HG03039 (cell line): ENCODE measurements around the gene DTD1.

Experiments used
- ATAC-seq: cut with Tn5 transposase; IDR thresholded peaks from one replicate; pipeline ENCODE4 v1.9.1; 2021; ENCODE audit warnings: mild to moderate bottlenecking, moderate library complexity; ENCODE audit not compliant: unreplicated experiment

DTD1 gene, protein sequence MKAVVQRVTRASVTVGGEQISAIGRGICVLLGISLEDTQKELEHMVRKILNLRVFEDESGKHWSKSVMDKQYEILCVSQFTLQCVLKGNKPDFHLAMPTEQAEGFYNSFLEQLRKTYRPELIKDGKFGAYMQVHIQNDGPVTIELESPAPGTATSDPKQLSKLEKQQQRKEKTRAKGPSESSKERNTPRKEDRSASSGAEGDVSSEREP

DNA sequence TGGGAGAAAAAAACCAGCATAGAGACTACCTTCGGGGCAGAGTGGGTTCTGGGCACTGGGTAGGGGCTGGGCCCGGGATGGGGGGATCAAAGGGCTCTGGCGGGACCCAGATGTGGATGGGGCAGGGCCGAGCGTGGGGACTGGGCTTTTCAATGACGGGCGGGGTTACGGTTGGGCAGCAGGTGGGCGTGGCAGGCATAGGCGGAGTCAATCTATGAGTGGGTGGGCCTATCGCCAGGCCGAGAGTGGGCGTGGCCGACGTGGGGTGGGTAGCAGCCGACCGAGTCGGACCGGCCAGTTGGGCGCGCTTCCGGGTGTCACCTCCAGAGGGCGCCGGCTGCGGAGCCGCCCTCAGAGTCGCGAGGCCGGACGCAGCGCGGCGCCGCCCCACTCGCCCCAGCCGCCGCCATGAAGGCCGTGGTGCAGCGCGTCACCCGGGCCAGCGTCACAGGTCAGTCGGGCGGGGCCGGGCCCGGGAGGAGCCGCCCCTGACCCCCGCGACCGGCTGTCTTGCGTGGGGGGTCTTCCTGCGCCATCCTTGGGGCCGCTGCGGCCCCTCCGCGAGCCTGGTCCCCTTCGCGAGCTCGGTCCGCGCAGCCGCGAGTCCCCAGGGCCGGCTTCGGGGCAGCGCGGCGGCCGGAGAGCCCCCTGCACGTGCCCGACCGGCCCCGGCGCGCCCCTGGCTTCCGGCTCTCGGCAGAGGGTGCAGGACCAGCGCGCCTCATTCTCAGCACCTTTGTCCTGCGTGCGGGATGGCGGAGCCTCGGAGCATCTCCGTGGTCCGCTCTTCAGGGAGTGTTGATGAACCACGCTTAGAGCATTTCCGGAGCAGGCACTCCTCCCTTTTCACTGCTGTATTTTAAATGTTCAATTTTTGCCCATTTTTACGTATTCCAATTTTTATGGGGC is at the start of gene DTD1:
Gene DTD1, plus strand, starts transcription at position 390 of the 909 bp plus-strand sequence. Its CDS starts 19 bp downstream, at position 409.
- peak; percentile 87 for ATAC-seq

GRCh38 chr20:18541741-18542140 is 46.1 kb upstream of the DTD1 start:
- ATAC-seq, result no peak

DNA sequence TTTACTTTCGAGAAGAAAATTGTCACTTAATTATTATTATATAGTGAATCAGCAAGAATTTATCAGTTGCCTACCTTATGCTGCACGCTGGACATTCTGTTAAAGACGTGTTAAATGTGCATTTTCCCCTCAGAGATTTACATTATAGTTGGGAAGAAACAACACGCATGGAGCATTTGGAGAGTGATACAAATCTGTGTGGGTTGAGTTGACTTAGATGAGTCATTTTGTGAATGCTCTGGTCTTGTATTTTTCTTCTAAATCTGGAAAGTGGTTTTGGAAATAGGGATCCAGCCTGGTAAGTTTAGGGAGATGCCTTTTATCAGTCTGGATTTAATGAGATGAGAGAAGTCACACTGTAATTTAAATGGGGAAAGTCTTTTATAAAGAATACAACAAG is 44.6 kb upstream of the DTD1 start:
- no peak for ATAC-seq

DNA sequence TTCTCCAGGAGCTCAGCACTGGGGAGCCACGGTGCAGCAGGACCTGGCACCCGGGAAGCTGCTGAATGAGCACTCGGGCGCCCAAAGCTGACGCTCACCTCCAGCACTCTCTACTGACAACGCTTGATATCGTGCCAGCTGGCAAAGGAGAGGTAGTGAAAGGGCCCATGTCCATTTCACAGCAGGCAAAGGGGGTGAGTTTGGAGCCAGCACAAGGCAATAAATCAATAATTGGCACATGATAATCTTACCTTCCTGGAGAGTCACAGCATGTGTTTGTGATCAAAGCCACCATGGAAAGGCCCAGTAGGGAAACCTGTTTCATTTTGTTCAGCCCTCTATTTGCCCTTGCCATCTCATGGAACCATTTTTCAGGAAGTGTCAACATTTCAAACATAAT is 43.9 kb upstream of the DTD1 start:
- no peak for ATAC-seq

DNA sequence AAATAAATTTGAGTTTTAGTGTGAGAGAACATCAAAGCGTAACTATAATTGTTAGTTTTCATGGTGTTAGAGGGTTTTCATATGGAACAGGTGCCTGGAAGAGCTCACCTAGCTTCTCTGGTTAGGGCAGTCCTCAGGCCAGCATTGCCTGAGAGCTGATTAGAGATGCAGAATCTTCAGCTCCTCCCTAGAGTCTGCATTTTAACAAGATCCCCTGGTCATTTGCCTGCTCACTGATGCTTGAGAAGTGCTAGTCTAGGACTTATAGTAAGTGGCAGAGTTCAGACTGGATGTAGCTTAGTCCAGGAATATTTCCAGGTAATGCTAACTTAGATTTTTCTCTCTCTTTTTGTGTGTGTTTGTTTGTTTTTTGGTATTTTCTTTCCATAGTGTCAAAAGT is 42.3 kb upstream of the DTD1 start:
- ATAC-seq, result no peak

- no peak for ATAC-seq
Observed at GRCh38 chr20:18548465-18548864, 39.4 kb upstream of the DTD1 start.

DNA sequence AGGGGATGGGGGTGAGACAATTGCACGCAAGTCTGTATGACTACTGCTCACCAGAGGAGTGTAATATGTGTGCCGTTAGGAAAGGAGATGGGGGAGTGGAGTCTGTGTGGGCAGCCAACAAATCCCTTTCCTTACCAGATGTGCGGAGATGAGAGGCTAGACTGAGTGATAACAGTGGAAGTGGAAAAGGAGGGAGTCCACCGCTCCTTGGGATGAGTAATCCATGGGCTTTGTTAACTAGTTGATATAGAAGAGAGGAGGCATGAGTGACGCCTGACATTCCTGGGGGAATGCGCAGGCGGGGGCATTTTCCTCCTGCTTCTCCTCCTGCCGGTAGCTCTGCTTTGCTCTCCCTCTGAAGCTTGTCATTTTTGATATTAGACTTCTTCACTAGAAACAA is 34.1 kb upstream of the DTD1 start:
- ATAC-seq, result no peak

DNA sequence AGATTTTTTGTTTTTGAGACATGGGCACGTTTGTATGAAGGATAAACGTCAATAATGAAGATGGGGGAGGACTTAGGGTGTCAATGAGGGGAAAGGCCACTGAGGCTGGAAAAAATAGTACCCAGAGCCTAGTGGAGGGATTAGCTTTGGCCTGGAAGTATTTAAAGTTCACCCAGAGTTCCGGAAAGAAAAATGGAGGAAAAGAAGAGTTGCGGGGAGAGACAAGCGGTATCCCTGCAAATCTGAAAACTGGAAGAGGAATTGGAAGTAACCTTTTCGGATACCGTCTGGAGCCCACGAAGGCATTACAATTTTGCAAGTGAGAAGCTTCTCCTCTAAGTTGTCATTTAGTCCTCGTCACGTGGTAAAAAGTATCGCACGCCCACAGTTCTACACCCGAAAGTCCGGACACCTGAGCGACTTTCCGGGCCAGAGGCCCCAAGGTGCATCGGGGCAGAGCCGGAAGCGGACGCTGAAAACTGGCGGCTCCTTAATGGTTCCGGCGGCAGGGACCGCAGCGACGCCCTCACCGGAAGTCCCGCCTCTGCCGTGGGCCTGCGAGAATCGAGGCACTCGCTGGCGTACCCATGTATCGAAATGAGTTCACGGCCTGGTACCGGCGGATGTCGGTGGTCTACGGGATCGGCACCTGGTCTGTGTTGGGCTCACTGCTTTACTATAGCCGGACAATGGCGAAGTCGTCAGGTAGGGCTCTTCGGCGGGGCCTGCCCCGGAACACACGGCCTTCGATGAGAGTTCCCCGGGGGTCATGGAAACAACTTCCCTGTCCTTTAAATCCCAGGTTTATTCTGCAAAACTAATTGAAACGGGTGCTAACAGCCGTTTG is 20.7 kb upstream of the DTD1 start, which contains the start of gene SMIM26:
Gene SMIM26, plus strand, starts transcription at position 541 of the 847 bp plus-strand sequence. Its CDS starts 47 bp downstream, at position 588.
- ATAC-seq, result peak; percentile 99

DNA sequence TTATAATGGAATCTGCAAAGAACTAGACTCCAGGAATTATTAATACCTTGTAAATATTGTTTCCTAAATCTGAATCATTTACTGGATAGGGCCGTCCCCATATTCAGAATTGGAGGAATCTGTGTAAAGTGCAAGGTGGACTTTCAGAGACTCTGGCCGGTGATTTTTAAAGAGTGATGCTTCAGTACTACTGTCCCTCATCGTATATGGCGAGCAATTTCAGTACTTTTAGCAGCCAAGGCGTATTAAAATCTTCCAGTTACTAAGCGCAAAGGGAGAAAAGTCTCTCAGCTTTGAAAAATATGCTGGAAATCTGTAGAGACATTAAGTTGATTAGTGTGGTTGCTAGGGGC is 20.1 kb upstream of the DTD1 start:
- no peak for ATAC-seq

- no peak for ATAC-seq
Observed at GRCh38 chr20:18571009-18571408, 16.8 kb upstream of the DTD1 start.

GRCh38 chr20:18571578-18571977 is 16.3 kb upstream of the DTD1 start:
- no peak for ATAC-seq

DNA sequence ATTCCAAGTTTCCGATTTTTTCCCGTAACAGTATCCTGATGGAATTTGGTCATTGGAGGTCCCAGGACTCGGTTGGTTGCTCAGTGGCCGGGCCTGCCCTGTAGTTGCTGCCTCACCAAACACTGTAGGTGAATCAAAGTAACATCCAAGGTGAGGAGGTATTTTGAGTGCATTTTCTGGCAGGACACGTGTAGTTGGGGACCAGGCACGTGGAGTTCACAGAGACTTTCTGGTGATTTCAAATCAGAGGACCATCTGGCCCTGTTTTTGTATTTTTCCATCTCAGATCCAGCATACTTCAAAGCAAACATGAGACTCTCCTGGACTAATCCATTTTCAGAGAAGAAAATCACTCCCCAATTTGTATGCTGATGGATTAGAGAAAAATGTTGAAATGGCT is 9.9 kb upstream of the DTD1 start:
- no peak for ATAC-seq

- ATAC-seq, result no peak
Observed at GRCh38 chr20:18578581-18578980, 9.3 kb upstream of the DTD1 start.

- no peak for ATAC-seq
Observed at GRCh38 chr20:18580012-18580411, 7.8 kb upstream of the DTD1 start.

DNA sequence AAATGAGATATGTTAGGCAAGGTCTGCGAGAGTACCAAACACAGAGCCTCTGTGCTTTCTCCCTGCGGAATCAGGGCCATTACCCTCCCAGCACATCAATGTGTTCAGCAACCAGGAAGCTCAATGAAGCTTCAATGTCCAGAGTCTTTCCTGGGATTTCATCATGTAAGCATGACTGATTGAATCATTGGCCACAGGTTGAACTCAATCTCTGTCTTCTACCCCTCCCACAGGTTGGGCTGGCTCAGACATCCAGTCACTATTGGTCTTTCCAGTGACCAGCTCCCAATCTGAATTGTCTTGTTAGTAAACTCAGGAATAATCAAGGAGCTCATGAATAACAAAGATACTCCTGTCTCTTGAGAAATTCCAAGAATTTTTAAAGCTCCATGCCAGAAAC is 2.7 kb upstream of the DTD1 start:
- no peak for ATAC-seq

DNA sequence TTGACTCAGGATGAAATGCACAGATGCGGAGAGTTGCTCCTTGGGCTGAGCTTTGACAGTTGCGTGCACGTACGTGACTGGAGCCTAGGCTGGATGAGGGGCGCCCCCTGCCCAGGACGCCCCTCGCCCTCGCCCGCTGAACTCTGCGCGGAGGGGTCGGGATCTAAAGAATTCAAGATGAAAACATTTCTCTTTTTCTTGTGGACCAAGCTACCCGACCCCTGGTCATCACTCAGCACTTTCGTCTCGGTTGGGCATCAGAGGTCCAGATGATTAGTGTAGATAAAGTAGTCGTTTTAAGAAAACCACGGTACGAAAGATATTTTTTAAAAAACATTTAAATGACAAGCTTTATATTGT is 700 bp downstream of the DTD1 start:
- no peak for ATAC-seq

DNA sequence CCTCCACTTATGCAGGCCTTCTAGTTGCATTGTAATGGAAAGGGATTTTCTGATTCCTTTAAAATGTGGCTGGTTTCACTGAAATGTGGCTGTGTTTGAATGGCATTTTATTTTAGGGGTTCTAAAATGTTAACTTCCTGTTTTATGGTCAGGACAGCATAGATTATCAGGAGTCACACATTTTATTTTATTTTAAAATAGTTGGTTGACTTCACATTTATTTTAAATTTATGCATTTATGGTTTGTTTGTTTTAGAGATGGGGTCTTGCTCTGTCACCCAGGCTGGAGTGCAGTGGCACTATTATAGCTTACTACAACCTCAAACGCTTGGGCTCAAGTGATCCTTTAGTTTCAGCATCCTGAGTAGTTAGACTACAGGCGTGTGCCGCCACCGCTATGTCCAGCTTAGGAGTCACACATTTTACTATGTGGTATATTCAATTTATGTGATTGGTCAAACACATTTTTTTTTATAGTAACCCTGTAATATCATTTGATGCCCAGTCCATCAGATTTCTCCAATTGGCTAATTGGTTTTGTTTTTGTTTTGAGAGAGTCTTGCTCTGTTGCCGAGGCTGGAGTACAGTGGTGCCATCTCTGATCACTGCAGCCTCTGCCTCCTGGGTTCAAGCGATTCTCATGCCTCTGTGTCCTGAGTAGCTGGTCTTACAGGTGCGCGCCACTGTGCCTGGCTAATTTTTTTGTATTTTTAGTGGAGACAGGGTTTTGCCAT is 2.3 kb downstream of the DTD1 start:
- ATAC-seq, result no peak

DNA sequence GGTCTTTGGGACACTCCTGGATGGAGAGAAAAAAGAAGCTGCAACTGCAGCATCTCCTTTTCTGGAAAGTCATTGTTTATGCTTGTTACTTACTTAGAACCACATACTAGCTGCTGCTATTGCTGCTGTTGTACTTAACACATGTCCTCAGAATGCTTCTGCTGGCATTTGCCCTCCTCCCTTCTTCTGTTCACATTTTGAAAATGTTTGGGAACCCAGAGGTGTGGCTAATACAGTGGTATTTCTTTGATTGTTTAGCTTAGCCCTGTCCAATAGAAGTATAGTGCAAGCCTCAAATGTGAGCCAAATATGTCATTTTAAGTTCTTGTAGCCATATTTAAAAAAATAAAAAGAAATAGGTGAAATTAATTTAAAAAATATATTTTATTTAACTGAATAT is 8.4 kb downstream of the DTD1 start:
- no peak for ATAC-seq

DNA sequence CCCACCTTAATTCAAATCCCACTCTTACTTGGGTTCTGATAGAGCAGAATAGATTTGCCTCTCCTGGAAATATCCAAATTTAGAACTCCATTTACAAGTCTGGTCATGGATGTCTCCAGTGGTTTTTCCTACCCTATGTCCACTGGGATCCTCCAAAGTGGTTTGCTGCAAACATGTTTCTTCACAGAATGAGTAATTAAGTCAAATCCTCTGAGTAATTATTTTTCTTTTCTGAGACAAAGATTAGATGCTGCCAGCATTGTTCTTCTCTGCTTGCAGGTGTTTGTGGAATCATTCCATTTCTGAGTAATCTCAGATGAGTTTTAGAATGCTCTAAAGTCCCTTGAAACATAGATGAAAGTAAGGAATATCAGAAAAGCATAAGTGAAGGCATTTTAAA is 21.9 kb downstream of the DTD1 start:
- no peak for ATAC-seq

- ATAC-seq, result no peak
Observed at GRCh38 chr20:18611492-18611891, 23.6 kb downstream of the DTD1 start.

GRCh38 chr20:18613553-18613952 is 25.7 kb downstream of the DTD1 start:
- ATAC-seq, result no peak
